Nephron progenitor cell (in vitro differentiated cells): ENCODE measurements around the gene CAPN2.

Source experiments
- DNase-seq: peaks from one replicate; pipeline ENCODE4 v3.0.0; 2021
- H3K27ac Mint-ChIP-seq: 2 replicates; pipeline ENCODE4 v1.8.0; 2021; ENCODE audit warnings: mild to moderate bottlenecking, moderate library complexity, mixed read lengths
- H3K27me3 Mint-ChIP-seq: 2 replicates; pipeline ENCODE4 v1.8.0; 2021; ENCODE audit warnings: mild to moderate bottlenecking, low read depth, mixed read lengths; ENCODE audit not compliant: poor library complexity
- H3K36me3 Mint-ChIP-seq: 2 replicates; pipeline ENCODE4 v1.8.0; 2021; ENCODE audit warnings: low read depth, mixed read lengths
- H3K4me1 Mint-ChIP-seq: 2 replicates; pipeline ENCODE4 v1.8.0; 2021; ENCODE audit warnings: mixed read lengths
- H3K4me3 Mint-ChIP-seq: 2 replicates; pipeline ENCODE4 v1.8.0; 2021; ENCODE audit warnings: mild to moderate bottlenecking, moderate library complexity, mixed read lengths
- H3K9me3 Mint-ChIP-seq: 2 replicates; pipeline ENCODE4 v1.8.0; 2021; ENCODE audit warnings: mild to moderate bottlenecking, moderate library complexity, mixed read lengths
- TF ChIP-seq, protein P1 (sequence below): fragments of 200-600 bp; sonication (generic); IDR thresholded peaks from 2 replicates; pipeline ENCODE4 v1.5.0; 2021; ENCODE audit warnings: antibody characterized with exemption

Gene CAPN2

DNA sequence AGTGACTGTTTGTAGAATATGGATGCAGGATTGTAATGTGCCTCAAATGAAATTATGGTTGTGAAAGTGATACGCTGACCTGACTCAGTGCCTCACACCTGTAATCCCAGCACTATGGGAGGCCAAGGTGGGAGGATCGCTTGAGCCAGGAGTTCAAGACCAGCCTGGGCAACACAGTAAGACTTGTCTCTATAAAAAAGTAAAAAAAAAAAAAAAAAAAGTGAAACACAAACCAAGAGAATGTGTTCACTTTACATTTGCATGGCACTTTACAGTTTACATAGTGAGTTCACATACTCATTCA is 2.0 kb downstream of the CAPN2 start:
- DNase-seq, result no peak
- no peaks in the 10 kb centered on the region for H3K9me3 Mint-ChIP-seq
- TF ChIP-seq, protein P1, sequence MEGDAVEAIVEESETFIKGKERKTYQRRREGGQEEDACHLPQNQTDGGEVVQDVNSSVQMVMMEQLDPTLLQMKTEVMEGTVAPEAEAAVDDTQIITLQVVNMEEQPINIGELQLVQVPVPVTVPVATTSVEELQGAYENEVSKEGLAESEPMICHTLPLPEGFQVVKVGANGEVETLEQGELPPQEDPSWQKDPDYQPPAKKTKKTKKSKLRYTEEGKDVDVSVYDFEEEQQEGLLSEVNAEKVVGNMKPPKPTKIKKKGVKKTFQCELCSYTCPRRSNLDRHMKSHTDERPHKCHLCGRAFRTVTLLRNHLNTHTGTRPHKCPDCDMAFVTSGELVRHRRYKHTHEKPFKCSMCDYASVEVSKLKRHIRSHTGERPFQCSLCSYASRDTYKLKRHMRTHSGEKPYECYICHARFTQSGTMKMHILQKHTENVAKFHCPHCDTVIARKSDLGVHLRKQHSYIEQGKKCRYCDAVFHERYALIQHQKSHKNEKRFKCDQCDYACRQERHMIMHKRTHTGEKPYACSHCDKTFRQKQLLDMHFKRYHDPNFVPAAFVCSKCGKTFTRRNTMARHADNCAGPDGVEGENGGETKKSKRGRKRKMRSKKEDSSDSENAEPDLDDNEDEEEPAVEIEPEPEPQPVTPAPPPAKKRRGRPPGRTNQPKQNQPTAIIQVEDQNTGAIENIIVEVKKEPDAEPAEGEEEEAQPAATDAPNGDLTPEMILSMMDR, result no peak
- H3K27me3 Mint-ChIP-seq, result peaks cover 9% of the 10 kb centered on the region
- H3K4me3 Mint-ChIP-seq, result peak overlapping the region; percentile 94
- H3K27ac Mint-ChIP-seq, result no peak overlapping the region
- peaks cover 45% of the 10 kb centered on the region for H3K4me1 Mint-ChIP-seq
- no peaks in the 10 kb centered on the region for H3K36me3 Mint-ChIP-seq

DNA sequence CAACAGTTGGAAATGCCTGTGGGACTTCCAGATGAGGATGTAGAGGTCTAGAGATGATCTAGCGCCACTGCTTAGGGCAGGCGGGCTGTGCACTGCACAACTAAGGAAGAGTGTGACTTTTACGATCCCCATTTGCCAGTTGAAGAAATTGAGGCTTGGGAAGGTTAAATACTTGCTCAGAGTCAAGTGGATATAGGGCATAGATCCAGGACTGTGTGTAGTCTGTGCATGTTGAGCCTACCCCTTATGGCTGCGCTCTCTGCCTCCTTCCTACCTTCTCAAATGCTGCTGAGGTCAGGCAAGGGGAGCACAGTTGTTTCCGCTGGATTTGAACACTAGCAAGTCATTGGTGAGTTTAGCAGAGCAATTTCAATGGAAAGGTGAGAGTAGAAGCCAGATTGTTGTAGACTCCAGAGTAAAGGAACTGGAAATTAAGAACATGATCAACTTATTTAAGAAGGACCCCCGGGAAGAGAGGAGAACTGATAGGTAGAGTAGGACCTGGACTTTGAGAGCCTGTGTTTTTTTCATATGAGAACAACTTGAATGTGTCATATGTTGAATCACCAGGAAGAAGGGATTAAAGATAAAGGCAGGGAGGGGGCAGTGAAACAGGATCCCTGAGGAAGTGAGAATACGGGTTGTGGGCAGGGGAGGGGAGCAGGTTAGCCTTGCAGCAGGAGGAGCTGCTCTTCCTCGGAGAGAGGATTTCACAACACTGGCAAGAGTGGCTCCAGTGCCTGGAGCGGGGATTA is 2.7 kb downstream of the CAPN2 start:
- Mint-ChIP-seq H3K27ac (no peak overlapping the region), H3K9me3 (no peaks in the 10 kb centered on the region)

GRCh38 chr1:223715604-223716172 is 3.3 kb downstream of the CAPN2 start:
- Mint-ChIP-seq H3K27me3 (peaks cover 6% of the 10 kb centered on the region), H3K9me3 (no peaks in the 10 kb centered on the region), H3K4me3 (peak overlapping the region; percentile 60), H3K27ac (no peak overlapping the region), H3K36me3 (peaks cover 4% of the 10 kb centered on the region), H3K4me1 (peaks cover 51% of the 10 kb centered on the region)
- TF ChIP-seq, protein P1, result no peak
- DNase-seq, result no peak

More for the DNA sequence above, 2.7 kb downstream of the CAPN2 start:
- TF ChIP-seq, protein P1, result no peak
- Mint-ChIP-seq H3K4me3 (peak overlapping the region; percentile 60), H3K27me3 (peaks cover 3% of the 10 kb centered on the region), H3K4me1 (peaks cover 51% of the 10 kb centered on the region), H3K36me3 (no peaks in the 10 kb centered on the region)
- DNase-seq, result no peak

DNA sequence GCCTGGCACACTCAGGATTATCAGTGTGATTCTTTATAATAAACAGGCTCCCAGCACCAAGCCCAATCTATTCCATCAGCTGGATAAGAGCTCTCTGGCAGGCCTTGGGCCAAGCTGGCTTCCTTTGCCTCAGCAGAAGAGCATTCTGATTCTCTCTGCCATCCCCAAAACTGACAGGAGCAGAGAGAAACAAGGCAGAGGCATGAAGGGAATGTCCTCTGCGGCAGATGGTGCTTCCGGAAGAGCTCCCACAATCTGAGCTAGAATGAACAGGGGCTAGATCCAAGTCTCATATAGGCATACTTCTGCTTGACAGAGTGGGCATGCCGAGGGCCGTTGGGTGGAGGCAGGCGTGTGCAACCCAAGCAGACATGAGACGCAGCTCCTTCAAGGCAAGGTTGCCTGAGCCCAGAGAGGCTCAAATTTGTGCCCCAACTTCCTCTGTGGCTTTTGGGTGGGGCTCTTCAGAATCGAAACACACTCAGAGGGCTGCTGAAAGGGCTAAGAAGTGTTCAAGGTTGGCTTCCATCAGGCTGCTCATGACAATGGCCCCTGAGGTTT is 4.0 kb downstream of the CAPN2 start:
- H3K9me3 Mint-ChIP-seq, result no peaks in the 10 kb centered on the region
- H3K27ac Mint-ChIP-seq, result no peak overlapping the region
- H3K27me3 Mint-ChIP-seq, result peaks cover 6% of the 10 kb centered on the region
- H3K4me3 Mint-ChIP-seq, result no peak overlapping the region
- DNase-seq, result no peak
- peaks cover 51% of the 10 kb centered on the region for H3K4me1 Mint-ChIP-seq
- peaks cover 9% of the 10 kb centered on the region for H3K36me3 Mint-ChIP-seq
- TF ChIP-seq, protein P1, result no peak

- Mint-ChIP-seq H3K9me3 (no peaks in the 10 kb centered on the region), H3K27ac (no peak overlapping the region), H3K27me3 (peaks cover 8% of the 10 kb centered on the region), H3K4me3 (no peak overlapping the region), H3K36me3 (peaks cover 16% of the 10 kb centered on the region), H3K4me1 (peaks cover 51% of the 10 kb centered on the region)
- TF ChIP-seq, protein P1, result no peak
- no peak for DNase-seq
These were observed 4.8 kb downstream of the CAPN2 start for GRCh38 chr1:223717123-223717522.
